ENCODE data around the gene SYT6. TPM values are rescaled to one million over a fixed set of nuclear protein-coding genes. Genes with fewer than 3 reads are reported as not detected.

SYT6 gene
- total RNA-seq, 1 experiment from 2014 or later, result not detected

DNA sequence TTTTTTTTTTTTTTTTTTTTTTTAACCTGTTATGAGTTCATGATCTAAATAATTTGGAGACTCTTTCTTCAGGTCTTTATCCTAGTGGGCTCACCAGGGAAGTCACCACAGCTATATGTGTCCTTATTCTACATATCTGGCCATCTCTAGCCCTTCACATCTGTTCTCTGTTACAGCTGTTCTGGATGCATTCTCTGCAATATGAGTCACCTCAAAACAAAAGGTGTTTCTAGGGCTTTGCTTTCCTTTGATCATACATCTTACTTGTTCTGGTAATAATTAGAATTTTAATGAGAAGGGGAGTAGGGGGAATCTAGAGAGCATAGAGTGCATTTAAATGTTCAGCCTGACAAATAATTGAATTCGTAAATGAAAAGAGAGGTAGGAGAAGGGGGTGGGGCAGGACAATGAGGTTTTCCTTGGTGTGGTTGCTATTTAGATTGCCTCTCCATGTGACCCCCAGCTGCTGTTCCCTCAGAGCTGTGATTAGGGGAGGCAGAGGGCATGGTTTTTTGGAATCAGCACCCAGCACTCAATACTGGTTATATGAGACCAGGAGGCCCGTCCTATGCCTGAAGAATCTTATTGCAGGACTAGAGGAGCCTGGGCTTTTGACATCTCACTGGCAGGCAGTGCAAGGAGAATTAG is 8.0 kb downstream of the SYT6 start:
- H3K27me3 ChIP-seq (ENCODE audit: insufficient read depth, low read length), result 0 out of 2 replicates have a peak, but pooled peaks cover 4% of the 10 kb centered on the region
- ChIA-PET RAD21 (ENCODE audit: low non-redundant PET in 1 of 2, low total read pairs in 2 of 2, uncharacterized antibody in 2 of 2, unreplicated experiment in 2 of 2) (interaction anchor here in 1 of 2 experiments (0.6 kb wide), 1 partner anchor 140 kb away, joined by 5 read pairs; no protein-coding TSS in a partner anchor), CTCF (no interaction called here), POLR2A (no interaction called here)
- H3K9me2 ChIP-seq (ENCODE audit: insufficient read depth), result no peaks in the 10 kb centered on the region
- no peaks in the 10 kb centered on the region for H4K20me1 ChIP-seq (ENCODE audit: insufficient read depth)
- H2AFZ ChIP-seq (ENCODE audit: low read depth, low read length, poor library complexity, severe bottlenecking), result no peak overlapping the region
- no peak overlapping the region for H3K4me2 ChIP-seq (ENCODE audit: low read length)
- DNase-seq (ENCODE audit: low read depth, low spot score) (no peak), ATAC-seq (no peak)
- intact Hi-C loops (cut with micrococcal nuclease), result no loop called here
- no peaks in the 10 kb centered on the region for H3K9me3 ChIP-seq (ENCODE audit: control insufficient read depth in 1 of 2, insufficient read depth in 1 of 2, low read depth in 1 of 2, low read length in 2 of 2)
- BruUV-seq (replicated peaks), result no TSS peak
- no peaks in the 10 kb centered on the region for H3K79me2 ChIP-seq (ENCODE audit: insufficient read depth, low read length)
- no peak overlapping the region for H3K27ac ChIP-seq (ENCODE audit: low read depth, low read length)
- H3K9ac ChIP-seq (ENCODE audit: low read length), result no peak overlapping the region
- no peaks in the 10 kb centered on the region for H3K4me1 ChIP-seq (ENCODE audit: control insufficient read depth in 1 of 2, insufficient read depth in 2 of 2, low read length in 2 of 2)
- H3K4me3 ChIP-seq (replicated peaks in 1 of 2; ENCODE audit: low read depth in 1 of 2, low read length in 2 of 2), result no peak overlapping the region
- TF ChIP-seq ZFX (IDR thresholded peaks at IDR 0.05) (no peak), TCF7L2 (IDR thresholded peaks at IDR 0.05; ENCODE audit: borderline replicate concordance, extremely low read depth, insufficient read depth, insufficient read length) (no peak), EZH2phosphoT487 (IDR thresholded peaks at IDR 0.05; ENCODE audit: borderline replicate concordance) (no peak), RAD21 (IDR thresholded peaks at IDR 0.05; ENCODE audit: low read depth) (no peak), CTCF (IDR thresholded peaks at IDR 0.05 in 2 of 3, conservative IDR thresholded peaks at IDR 0.05 in 1 of 3; ENCODE audit: borderline replicate concordance in 1 of 3, insufficient read depth in 1 of 3, low read depth in 2 of 3, low read length in 2 of 3) (no peak), SRF (IDR thresholded peaks at IDR 0.05; ENCODE audit: low read depth) (no peak), EGR1 (IDR thresholded peaks at IDR 0.05; ENCODE audit: low read depth) (no peak), ZNF274 (IDR thresholded peaks at IDR 0.05; ENCODE audit: low read depth, low read length) (no peak), EZH2 (IDR thresholded peaks at IDR 0.05) (no peak), SP1 (IDR thresholded peaks at IDR 0.05; ENCODE audit: low read depth) (no peak), JUND (IDR thresholded peaks at IDR 0.05) (no peak), YY1 (IDR thresholded peaks at IDR 0.05; ENCODE audit: extremely low read depth, insufficient replicate concordance, low read depth, low read length) (no peak)
- TF ChIP-seq, protein P1, sequence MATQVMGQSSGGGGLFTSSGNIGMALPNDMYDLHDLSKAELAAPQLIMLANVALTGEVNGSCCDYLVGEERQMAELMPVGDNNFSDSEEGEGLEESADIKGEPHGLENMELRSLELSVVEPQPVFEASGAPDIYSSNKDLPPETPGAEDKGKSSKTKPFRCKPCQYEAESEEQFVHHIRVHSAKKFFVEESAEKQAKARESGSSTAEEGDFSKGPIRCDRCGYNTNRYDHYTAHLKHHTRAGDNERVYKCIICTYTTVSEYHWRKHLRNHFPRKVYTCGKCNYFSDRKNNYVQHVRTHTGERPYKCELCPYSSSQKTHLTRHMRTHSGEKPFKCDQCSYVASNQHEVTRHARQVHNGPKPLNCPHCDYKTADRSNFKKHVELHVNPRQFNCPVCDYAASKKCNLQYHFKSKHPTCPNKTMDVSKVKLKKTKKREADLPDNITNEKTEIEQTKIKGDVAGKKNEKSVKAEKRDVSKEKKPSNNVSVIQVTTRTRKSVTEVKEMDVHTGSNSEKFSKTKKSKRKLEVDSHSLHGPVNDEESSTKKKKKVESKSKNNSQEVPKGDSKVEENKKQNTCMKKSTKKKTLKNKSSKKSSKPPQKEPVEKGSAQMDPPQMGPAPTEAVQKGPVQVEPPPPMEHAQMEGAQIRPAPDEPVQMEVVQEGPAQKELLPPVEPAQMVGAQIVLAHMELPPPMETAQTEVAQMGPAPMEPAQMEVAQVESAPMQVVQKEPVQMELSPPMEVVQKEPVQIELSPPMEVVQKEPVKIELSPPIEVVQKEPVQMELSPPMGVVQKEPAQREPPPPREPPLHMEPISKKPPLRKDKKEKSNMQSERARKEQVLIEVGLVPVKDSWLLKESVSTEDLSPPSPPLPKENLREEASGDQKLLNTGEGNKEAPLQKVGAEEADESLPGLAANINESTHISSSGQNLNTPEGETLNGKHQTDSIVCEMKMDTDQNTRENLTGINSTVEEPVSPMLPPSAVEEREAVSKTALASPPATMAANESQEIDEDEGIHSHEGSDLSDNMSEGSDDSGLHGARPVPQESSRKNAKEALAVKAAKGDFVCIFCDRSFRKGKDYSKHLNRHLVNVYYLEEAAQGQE (IDR thresholded peaks at IDR 0.05; ENCODE audit: low read depth), result no peak
- no peaks in the 10 kb centered on the region for H3K36me3 ChIP-seq (ENCODE audit: control insufficient read depth in 1 of 2, insufficient read depth in 2 of 2, low read length in 2 of 2)
